WI38 (cell line): ENCODE measurements around the gene AHCY.
"Not testable (repeated sequence)": the region's sequence is repeated elsewhere in the genome, so short reads cannot be mapped to it uniquely, and the experiment has no call there.

Source experiments
- H3K4me3 ChIP-seq: 2 replicates; pipeline ENCODE4 v1.5.1; 2011; ENCODE audit warnings: low read depth, mild to moderate bottlenecking, control low read depth, low read length
- TF ChIP-seq, protein P1 (sequence below): IDR thresholded peaks from 2 replicates; pipeline ENCODE4 v1.5.1; 2012; ENCODE audit warnings: low read depth, mild to moderate bottlenecking, control low read depth, low read length

Gene AHCY

DNA sequence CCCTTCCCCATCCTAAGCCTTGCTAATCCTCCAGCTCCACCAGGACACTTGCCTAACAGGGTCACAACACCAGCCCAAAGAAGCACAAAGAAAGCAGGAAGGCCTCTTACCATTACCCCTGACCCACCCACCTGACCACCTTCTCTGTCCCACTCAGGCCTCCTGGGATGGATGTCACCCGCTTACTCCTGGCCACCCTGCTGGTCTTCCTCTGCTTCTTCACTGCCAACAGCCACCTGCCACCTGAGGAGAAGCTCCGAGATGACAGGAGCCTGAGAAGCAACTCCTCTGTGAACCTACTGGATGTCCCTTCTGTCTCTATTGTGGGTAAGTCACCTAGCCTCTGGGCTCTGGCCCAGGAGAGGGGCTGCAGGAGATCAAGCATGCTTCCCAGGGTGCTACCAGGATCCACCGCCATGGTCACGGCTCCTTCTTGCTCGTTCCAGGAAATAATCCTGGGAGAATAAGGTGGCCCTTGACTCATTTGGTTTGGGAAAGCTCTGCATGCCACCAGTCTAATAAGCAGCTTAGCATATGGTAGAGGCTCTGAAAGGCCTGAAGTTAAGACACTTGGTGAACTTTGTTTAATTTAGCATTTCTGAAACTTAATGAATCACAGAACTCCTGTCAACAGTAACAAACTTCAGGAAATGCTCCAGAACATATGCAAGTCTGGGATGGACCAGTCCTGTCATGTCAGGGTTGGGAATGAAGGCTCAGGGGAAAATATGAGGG, 42.8 kb downstream of the AHCY start:
- TF ChIP-seq, protein P1, sequence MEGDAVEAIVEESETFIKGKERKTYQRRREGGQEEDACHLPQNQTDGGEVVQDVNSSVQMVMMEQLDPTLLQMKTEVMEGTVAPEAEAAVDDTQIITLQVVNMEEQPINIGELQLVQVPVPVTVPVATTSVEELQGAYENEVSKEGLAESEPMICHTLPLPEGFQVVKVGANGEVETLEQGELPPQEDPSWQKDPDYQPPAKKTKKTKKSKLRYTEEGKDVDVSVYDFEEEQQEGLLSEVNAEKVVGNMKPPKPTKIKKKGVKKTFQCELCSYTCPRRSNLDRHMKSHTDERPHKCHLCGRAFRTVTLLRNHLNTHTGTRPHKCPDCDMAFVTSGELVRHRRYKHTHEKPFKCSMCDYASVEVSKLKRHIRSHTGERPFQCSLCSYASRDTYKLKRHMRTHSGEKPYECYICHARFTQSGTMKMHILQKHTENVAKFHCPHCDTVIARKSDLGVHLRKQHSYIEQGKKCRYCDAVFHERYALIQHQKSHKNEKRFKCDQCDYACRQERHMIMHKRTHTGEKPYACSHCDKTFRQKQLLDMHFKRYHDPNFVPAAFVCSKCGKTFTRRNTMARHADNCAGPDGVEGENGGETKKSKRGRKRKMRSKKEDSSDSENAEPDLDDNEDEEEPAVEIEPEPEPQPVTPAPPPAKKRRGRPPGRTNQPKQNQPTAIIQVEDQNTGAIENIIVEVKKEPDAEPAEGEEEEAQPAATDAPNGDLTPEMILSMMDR = no peak
- H3K4me3 ChIP-seq = no peak overlapping the region

DNA sequence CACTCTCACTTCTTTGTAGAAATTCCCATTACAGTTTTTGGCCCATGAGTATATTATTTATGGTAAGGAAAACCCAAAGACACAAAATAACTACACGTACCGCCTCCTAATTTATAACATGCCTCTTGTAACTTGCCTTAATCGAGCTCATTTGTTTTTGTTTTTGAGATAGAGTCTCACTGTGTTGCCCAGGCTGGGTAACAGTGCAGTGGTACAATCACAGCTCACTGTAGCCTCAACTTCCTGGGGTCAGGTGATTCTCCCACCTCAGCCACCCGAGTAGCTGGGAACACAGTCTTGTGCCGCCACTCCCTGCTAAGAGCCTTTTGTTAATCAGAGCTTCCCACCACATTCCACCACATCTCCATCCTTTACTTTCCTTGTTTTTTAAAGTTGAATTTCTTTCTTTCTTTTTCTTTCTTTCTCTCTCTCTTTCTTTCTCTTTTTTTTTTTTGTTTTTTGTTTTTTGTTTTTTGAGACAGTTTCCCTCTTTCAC, 46.5 kb downstream of the AHCY start:
- TF ChIP-seq, protein P1 = no peak
- H3K4me3 ChIP-seq = no peak overlapping the region

DNA sequence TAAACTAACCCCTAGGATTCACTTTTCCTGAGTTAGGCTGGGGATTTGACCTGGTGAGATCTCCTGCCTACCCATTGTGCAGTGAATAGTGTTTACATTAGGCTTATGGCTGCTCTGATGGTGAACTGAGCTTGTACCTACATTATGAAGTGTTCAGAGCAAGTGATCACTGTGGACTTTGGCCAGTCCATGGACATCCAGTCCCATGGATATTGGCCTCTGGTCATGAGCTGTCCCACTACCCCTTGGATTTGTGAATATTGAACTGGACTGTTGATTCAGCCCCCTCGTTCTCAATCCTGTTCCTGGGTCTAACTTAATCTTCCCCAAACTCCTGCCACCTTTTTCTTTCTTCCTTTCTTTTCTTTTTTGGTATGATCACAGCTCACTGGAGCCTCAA, 48.2 kb downstream of the AHCY start:
- TF ChIP-seq, protein P1 = no peak
- H3K4me3 ChIP-seq = no peak overlapping the region

DNA sequence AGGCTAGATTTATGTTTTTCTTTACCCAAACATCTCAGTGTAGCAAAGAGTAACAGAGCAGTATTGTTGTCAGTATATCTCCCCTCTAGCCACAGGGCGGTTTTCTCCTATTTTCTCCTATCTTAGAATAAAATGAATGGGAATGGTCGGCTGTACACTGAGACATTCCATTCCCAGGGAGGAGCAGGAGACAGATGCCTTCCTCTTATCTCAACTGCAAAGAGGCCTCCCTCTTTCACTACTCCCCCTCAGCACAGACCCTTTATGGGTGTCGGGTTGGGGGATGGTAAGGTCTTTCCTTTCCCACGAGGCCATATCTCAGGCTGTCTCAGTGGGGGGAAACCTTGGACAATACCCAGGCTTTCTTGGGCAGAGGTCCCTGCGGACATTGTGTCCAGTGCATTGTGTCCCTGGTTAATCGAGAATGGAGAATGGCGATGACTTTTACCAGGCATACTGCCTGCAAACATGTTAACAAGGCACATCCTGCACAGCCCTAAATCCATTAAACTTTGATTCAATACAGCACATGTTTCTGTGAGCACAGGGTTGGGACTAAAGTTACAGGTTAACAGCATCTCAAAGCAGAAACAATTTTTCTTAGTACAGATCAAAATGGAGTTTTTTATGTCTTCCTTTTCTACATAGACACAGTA, 50.6 kb downstream of the AHCY start:
- H3K4me3 ChIP-seq = not testable (repeated sequence)

DNA sequence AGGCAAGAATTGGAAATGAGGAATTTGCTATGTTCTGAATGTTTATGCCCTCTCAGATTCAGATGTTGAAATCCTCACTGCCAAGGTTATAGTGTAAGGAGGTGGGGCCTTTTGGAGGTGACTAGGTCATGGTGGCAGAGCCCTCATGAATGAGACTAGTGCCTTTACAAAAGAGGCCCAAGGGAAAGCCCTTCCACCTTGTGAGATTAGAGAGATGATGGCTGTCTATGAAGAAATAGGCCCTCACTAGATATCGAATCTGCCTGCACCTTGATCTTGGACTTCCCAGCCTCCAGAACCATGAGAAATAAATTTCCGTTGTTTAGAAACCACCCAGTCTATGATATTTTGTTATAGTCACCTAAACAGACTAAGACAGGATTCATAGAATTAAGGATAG, 51.5 kb downstream of the AHCY start:
- no peak overlapping the region for H3K4me3 ChIP-seq
- TF ChIP-seq, protein P1 = no peak

DNA sequence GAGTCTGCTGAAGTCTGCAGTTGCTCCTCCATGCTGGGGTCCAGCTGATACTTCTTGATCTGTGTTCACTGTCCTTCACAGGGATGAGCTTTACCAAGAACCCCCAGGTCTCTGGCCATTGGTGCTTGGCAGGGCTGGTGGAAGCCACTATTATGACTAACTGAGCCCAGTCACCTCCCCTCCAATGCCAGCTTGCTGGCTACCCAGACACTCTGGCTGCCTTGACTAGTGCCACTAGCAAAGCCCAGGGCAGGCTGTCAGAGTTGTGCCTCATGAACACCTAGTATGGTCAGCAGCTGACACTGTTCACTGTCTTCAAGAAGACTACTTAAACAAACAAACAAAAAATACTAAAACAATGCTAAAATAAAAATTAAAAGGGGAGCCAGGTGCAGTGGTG, 53.1 kb downstream of the AHCY start:
- H3K4me3 ChIP-seq = no peak overlapping the region
- TF ChIP-seq, protein P1 = no peak

DNA sequence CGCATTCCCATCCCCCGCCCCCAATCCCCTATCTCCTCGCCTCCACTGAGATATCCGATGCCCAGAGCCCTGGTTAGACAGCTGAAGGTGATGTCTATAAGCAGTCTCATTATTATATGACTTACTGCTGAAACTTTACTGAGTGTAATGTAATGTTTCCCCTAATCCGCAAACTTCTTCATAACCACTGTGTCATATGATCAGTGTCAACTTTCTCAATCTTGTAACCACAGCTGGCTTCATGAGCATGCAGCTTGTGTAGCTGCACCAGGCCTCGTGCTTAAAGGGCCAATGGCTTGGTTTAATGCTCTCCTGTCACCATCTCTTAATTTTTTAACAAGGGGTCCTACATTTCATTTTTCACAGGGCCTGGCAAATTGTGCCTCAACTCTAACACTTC, 53.9 kb downstream of the AHCY start:
- H3K4me3 ChIP-seq = no peak overlapping the region
- TF ChIP-seq, protein P1 = no peak
